HL-60 (cell line): ENCODE data around the gene PRSS16.

Experiments used
- DNase-seq, 2 experiments: peaks; one replicate each; pipeline ENCODE4 v3.0.0-alpha.2; 2010 to 2020; ENCODE audit warnings: low read depth in 1 of 2, low spot score in 1 of 2
- H3K27ac ChIP-seq: fragments of 250-450 bp; sonication (Bioruptor Pico); replicated peaks from 2 replicates; pipeline ENCODE4 v1.5.1; 2020; ENCODE audit warnings: mild to moderate bottlenecking, moderate library complexity
- H3K27me3 ChIP-seq: fragments of 250-450 bp; sonication (Bioruptor Pico); 2 replicates; pipeline ENCODE4 v1.5.1; 2021; ENCODE audit warnings: mild to moderate bottlenecking, moderate library complexity; ENCODE audit not compliant: insufficient read depth, poor library complexity, severe bottlenecking
- H3K4me3 ChIP-seq: replicated peaks from 2 replicates; pipeline ENCODE4 v1.5.1; 2011; ENCODE audit warnings: mild to moderate bottlenecking, control low read depth, low read length; ENCODE audit not compliant: insufficient read depth
- CTCF ChIP-seq: IDR thresholded peaks from one replicate; pipeline ENCODE4 v1.5.1; 2011; ENCODE audit warnings: low read length, control low read depth, inconsistent platforms; ENCODE audit not compliant: insufficient read depth
- GABPA ChIP-seq: IDR thresholded peaks from 2 replicates; pipeline ENCODE4 v1.6.1; 2012; ENCODE audit warnings: low read depth
- POLR2AphosphoS5 ChIP-seq: IDR thresholded peaks from 2 replicates; pipeline ENCODE4 v1.6.1; 2012; ENCODE audit warnings: low read depth
- REST ChIP-seq: IDR thresholded peaks from 2 replicates; pipeline ENCODE4 v1.6.1; 2012; ENCODE audit warnings: low read depth; ENCODE audit not compliant: insufficient replicate concordance
- SPI1 ChIP-seq: IDR thresholded peaks from 2 replicates; pipeline ENCODE4 v1.6.1; 2012; ENCODE audit warnings: low read depth, mild to moderate bottlenecking, borderline replicate concordance

Gene PRSS16

DNA sequence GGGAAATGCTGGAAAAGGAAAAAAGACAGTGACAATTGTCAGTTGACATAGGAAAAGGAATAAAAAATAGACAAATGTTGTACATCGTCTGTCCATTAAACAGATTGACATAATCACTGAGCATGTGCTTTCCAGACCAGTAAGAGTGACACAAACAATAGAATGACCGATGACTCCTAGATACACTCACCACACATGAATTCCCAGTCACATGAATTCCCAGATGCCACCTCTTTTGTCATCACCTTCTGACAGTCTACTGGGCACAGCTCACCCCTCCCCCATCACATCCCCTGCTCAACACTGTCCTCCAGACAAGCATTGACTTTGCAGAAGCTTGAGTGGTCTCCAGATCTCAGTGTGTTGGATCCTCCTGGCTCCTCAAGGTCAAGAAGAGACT lies 38.6 kb downstream of the PRSS16 start:
- H3K27me3 ChIP-seq = peaks cover 5% of the 10 kb centered on the region
- no peak for TF ChIP-seq CTCF
- no peak for TF ChIP-seq SPI1
- TF ChIP-seq GABPA = no peak
- TF ChIP-seq POLR2AphosphoS5 = no peak
- no peak for TF ChIP-seq REST
- no peak overlapping the region for H3K27ac ChIP-seq
- DNase-seq = no peak
- no peak overlapping the region for H3K4me3 ChIP-seq

DNA sequence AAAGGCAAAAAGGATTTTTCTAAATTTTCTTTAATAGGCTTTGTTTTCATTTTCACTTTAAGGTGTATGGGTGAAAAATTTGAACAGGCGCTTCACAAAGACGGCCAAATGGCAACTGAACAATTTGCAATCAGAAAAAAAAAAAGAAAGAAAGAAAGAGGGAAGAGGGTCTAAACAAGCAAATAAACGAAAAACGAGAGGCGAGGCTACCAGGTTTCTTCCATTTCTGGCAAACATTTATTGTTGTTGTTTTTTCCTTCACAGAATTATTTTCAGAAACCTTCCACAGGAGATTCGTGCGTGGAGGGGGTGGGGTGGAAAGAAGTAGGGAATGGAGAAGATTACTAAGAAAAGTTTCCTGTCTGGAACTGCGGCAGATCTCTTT lies 40.2 kb downstream of the PRSS16 start:
- Histone ChIP-seq H3K27ac (no peak overlapping the region), H3K4me3 (no peak overlapping the region), H3K27me3 (peaks cover 5% of the 10 kb centered on the region)
- DNase-seq = no peak
- TF ChIP-seq POLR2AphosphoS5 = no peak
- TF ChIP-seq SPI1 = no peak

DNA sequence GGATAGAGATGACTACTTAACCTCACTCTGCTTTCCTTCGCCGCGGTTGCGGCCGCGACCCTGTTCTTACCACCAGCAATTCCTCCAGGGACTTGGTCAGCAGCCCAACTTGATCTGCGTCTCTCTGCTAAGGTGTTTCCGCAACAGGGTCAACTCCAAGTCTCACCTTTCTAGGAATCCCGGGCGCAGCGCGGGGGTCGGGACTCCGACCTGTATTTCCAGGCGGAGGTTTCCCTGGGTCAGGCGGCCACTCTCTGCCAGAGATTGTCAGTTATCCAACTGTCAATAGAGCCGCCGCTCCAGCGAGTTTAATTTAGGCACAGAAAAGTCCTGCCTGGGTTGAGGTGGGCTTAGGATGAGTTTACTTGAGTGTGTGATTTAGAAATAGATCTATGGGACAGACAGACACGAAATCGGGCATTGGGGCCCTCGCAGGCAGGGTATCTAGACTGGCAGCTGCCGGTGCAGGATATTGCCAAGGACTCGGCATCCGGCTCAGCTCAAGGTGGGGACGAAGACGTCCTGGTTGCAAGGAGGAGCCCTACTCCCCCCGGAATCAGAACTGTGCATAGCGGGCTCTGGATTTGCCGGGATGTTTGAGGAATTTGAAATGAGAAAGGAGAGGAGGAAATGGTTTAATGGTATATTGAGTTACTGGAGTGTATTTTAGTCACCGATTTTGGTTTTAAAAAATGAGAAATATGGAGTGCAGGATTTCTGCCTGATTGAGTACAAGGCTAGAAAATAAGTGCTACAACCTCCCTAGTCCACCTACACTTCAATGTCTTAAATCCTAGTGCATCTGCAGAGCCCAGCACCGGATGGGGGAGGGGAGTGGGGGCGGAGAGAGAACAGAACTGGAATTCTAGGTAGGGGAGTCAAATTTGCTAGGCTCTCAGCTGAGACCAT lies 40.9 kb downstream of the PRSS16 start:
- Histone ChIP-seq H3K4me3 (no peak overlapping the region), H3K27ac (no peak overlapping the region), H3K27me3 (peaks cover 5% of the 10 kb centered on the region)
- TF ChIP-seq CTCF = no peak
- TF ChIP-seq GABPA = no peak
- no peak for TF ChIP-seq POLR2AphosphoS5
- TF ChIP-seq REST = no peak
- TF ChIP-seq SPI1 = no peak
- no peak for DNase-seq

DNA sequence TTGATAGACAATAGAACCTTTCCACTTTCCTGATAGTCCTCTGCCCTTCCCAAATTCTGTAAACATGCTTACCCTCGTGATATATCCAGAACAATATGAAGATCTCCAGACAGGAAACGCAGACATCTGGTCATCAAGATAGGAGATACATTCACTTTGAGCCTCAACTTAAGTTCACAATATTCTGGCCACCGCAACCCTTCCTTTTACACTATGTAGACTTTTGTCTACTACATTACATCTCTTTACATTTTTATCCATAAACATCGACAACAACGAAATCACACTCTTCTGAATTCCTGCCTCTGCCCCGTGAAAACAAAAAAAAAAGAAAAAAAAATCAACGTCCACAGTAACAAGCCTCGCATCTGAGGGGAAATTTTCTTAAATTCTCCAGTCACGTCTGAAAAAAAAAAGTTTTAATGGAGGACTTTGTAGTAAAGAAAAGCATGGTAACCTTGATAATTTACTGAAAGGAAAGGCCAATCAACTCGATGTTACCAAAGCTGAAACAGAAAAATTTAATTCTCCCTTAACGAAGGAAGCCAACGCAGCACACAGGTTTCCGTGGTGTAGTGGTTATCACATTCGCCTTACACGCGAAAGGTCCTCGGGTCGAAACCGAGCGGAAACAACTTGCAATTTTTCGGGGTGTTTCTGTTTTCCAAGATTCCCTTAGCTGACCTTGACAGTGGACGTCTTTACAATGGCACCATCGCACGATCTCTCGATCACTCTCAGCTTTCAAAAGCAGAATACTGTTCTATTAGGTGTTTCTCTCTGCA lies 42.8 kb downstream of the PRSS16 start:
- TF ChIP-seq CTCF = no peak
- no peak for TF ChIP-seq POLR2AphosphoS5
- TF ChIP-seq REST = no peak
- TF ChIP-seq GABPA = no peak
- TF ChIP-seq SPI1 = no peak
- Histone ChIP-seq H3K4me3 (no peak overlapping the region), H3K27me3 (peaks cover 5% of the 10 kb centered on the region), H3K27ac (no peak overlapping the region)
- DNase-seq = no peak
